ENCODE measurements around the gene GDF3. TPM values are rescaled to one million over a fixed set of nuclear protein-coding genes. Genes with fewer than 3 reads are reported as not detected.
A peak's percentile ranks its signal among the peaks of the same experiment; 100 is the strongest.
"Not testable (repeated sequence)": the region's sequence is repeated elsewhere in the genome, so short reads cannot be mapped to it uniquely, and the experiment has no call there.

Gene GDF3
- under 1 TPM in 3 of 12 donors, not detected in 9; 0.18 to 0.54 (median 0.40) TPM for polyA plus RNA-seq (ENCODE audit: insufficient read length in 12 of 12)
- long read RNA-seq, donor 1 = 0 reads
- long read RNA-seq, donor 2 = 0 reads
- long read RNA-seq, donor 3, partial matches to known transcripts = 0 of 1 reads
- long read RNA-seq, donor 3, other reads (novel, unspliced or antisense) = 0 of 1 reads
- long read RNA-seq, donor 4 = 0 reads
- long read RNA-seq, donor 5 = 0 reads
- long read RNA-seq, donor 6 = 0 reads
- long read RNA-seq, donor 7, partial matches to known transcripts = 0 of 1 reads
- long read RNA-seq, donor 7, other reads (novel, unspliced or antisense) = 0 of 1 reads
- long read RNA-seq, donor 8 = 0 reads
- long read RNA-seq, donor 9 = 0 reads
- long read RNA-seq, donor 10 = 0 reads
- long read RNA-seq, donor 11 = 0 reads

DNA sequence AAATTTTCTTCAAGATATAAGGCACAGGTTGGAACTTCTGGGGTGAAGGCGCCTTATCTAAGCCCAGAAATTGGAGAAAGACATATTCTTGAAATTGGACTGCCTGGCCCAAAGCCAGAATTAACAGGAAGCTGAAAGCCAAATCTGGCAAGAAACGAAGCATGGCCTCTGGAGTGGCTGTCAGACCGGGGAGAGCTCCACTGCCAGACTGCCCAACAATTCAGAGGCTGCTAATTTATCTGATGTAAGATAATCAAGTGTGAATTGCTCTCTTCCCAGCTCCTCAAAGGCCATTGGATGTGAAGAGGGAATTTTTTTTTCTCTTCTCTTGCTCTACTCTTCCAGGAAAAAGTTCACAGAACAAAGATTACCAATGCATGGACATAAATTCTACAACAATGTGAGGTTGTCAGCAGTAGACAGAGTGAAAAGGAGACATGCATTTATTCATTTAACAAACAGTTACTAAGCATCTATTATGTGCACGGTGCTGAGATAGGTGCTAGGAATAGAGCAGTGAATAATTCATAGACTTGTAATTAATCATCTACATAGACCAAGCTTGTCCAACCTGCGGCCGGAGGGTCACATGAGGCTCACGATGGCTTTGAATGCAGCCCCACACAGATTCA, at the start of gene GDF3:
Gene GDF3 (minus strand): TSS at position 210 of the 632 bp plus-strand sequence. CDS start 47 bp downstream, at position 163.
- peak; percentile 11 for DNase-seq

DNA sequence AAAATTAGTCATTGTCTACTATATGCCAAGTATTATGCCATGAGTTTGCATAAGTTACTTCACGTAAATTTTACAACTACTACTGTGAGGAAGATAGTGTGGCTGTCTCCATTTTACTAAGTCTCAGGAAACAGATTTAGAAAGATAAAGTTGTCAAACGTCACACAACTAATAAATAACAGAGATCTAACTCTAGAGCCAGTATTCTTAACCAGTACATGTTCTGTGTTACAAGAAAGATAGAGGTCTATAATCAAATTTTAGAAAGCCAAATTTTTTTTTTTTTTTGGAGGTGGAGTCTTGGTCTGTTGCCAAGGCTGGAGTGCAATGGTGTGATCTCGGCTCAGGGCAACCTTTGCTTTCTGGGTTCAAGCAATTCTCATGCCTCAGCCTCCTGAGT, 37.4 kb upstream of the GDF3 start:
- no peak for DNase-seq

DNA sequence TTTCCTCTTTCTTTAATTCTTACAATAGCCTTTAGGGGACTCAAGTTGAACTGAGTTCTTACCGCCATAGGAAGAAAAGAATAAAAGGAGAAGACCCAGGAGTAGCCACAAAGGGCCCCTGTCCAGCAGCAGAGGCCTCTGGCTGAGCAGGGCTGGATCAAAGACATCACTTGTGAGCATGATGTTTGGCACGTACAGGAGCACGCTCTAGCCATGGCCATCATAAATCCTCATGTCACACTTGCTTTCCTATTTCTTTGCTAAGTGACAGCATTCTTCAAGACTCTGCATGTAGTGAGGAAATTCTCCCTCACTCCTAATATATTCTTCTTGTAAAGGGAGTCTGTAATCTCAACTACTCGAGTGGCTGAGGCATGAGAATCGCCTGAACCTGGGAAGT, 35.9 kb upstream of the GDF3 start:
- no peak for DNase-seq

DNA sequence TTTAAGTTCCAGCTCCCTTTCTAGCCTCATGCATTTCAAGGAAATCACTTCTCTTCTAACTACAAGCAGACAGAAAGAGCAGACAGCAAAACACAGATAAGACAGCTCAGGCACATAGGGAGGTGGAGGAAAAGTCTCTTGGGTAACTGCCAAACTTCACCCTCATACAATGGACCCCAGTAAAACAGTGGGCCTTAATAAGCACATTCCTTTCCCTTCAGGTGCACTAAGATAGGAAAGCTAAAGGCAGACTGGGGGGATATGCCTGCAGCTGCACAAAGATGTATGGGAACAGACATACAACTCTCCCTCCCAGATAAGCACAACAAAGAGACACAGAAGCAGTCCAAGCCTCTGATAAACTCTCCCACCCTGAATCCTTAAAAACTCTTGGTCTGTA, 35.4 kb upstream of the GDF3 start:
- DNase-seq = not testable (repeated sequence)

DNA sequence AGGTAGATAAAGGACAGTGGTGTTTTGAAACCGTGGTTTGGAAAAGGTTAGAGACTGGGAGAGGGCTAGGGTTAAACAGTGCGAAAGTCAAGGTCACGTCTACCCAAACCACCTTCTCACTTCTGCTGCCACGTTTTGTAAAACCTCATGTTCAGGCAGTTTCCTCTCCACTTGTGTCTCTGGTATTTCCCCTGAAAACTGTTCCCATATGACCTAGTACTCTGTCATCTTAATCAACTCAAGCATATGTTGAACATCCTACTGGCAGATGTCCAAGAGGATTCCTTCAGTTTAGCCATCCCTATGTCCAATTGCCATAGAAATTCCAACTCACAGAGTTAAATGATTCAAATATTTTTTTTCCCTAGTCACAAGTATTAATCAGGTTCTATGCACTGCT, 34.2 kb upstream of the GDF3 start:
- no peak for DNase-seq

DNA sequence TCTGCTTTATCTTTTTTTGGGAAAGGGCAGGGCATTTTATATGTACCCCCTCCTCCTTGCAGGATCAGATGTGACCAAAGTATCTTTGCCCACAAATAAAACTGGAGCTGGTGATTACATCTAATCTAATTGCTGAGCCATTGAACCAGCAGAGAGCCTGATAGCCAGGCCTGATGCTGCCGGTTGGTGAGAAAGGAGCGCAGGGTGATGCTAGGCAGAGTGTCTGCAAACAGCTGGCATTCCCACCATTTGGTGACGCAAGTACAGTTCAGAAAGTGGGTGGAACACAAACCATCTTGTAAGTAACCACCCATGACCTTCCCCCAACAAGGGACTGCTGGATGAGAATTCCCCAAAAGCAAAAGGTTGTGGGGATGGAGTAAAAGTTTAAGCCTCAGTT, 28.4 kb upstream of the GDF3 start:
- DNase-seq = no peak

DNA sequence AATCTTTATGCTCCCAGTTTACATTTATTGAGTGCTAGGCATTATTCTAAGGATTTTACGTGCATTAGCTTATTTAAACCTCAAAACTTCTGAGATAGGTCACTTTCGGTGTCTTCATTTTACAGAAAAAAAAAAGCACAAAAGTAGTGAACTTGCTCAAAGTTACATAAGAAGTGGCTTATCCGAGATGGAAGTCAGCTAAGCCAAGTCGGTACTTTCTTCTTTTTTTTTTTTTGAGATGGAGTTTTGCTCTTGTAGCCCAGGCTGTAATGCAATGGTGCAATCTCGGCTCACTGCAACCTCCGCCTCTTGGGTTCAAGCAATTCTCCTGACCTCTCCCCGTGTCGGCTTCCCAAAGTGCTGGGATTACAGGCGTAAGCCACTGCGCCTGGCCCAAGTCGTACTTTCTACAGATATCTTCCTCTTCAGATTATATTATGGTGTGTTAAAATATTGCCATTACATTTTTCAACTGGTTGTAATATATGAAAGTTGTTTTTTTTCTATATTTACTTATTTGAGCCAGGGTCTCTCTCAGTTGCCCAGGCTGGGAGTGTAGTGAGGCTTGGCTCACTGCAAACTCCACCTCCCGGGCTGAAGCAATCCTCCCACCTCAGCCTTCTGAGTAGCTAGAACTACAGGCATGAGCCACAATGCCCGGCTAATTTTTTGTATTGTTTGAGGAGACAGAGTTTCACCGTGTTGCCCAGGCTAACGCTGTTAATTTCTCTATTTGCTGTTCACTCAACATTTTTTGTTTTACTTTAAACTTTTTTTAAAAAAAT, 24.6 kb upstream of the GDF3 start:
- DNase-seq = no peak

DNA sequence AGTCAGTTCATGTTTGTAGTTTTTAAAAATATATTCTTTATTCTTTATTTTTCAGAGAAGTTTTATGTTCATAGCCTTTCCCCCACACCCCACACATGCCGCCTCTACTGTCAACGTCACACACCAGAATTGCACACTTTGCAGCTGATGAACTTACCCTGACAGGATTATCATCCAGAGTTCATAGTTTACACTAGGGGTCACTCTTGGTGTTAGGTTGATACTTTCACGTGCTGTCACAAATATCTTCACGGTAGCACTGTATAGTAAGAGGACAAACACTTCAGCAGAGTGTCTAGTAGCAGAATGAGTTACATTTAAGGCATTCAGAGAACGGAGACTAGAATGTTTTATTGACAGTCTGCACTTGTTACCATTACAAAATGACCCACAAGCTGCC, 20.8 kb upstream of the GDF3 start:
- DNase-seq = no peak

DNA sequence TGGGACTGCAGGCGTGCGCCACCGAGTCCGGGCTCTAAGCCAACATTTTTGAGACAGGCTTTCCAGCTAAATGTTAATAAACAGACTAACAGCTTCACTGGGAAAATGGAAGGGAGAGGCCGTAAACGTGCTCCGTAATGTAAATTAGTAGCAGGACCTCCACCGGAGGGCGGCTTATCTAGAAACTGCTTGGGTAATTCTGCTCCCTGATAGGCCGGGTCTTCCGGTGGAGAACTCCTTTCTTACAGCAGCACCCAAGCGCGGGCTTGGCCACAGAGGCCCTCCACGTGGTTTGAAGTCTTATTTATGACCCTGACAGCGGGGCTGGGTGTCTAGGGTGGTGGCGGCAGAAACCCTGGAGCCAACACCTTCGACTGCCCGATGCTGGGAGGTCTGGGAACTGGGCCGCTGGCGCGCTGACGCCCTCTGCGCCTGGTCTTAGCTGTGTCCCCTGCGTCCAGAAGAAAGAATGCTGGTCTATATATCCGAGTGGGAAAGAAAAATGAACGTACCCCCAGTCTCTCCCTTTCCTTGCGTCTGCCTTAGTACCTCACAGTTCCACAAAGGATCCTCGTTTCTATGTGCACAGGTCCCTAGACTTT, 17.4 kb upstream of the GDF3 start:
- DNase-seq = no peak

DNA sequence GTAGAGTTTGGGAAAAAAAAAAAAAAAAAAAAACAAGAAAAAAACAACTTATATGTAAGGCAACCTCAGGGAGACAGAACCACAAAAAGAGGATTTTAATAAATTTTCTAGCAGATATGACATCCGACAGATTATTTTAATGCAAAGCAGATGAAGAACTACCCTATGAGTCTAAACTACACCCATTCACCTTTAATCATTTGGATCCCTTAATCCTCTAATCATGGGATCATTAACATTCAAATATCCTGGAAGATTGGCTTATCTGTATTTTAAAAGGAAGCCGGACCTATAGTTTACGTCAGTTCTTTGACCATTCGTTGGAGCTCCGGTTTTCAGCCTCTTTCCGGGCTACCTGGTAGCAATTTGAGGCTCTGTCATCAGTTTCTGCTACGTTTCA, 15.6 kb upstream of the GDF3 start, which contains the start of gene DPPA3:
Gene DPPA3 (plus strand): TSS at position 301 of the 400 bp plus-strand sequence. CDS start 138 bp downstream, outside the sequence.
- DNase-seq = no peak

DNA sequence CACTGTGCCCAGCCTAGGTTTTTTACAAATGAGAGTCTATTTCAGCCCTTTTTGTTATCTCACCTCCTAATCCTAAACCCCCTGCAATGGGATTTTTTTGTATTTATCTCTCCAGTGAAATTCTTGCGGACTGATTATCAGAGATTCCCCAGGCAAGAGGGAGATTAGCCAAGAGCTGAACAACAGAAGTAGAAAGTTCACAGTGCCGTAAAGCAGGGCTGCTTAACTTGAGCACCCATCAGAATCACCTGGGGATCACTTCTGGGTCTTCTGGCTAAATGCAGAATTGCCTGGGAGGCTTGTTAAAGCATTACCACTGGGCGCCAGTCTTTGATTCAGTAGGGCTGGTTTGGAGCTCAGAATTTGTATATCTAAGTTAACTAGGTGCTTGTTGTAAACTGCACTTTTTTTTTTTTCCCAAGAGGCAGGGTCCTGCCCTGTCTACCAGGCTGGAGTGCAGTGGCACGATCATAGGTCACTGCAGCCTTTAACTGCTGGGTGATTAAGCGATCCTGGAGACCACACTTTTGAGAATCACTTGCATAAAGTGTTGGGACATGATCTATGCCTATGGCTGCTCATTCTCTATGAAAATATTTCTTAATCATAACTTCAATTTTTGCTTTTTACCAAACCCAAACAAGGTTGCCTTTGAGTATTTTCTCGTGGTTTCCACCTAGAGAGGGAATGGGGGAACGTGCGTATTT, 14.5 kb upstream of the GDF3 start:
- no peak for DNase-seq

DNA sequence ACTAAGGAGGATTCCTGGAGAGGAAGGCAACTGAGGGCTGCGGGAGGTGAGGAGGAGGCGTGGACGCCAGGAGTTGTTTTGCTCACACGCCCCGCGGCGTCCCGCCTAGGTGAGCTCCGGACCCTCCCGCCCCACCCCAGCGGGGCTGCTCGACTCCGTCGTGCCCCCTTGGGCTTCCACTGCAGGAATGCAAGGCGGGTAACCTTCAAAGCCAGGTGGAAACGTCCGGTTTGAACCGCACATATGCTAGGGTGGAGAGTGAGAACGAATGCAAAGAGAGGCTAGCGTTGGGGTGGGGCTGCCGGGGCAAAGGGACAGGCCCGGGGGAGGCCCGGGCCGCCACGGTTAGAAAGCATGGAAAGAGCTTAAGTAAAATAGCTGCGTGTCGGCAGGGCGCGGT, 10.3 kb upstream of the GDF3 start:
- DNase-seq = no peak

DNA sequence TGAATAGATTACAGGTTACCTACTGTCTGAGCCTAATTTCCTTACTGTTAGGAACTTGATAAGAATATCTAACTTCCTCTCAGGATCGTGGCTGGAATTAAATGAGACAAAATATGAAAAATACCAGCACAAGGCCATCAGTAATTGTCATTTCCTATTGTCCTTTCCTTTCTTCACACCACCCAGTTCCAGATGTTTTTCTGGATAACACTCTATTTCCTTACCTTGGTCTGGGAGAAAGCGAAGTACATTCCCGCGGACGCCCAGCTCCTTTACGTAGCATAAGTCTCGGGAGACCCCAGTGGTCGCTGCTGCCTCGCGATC, 376 bp downstream of the GDF3 start:
- DNase-seq = no peak

DNA sequence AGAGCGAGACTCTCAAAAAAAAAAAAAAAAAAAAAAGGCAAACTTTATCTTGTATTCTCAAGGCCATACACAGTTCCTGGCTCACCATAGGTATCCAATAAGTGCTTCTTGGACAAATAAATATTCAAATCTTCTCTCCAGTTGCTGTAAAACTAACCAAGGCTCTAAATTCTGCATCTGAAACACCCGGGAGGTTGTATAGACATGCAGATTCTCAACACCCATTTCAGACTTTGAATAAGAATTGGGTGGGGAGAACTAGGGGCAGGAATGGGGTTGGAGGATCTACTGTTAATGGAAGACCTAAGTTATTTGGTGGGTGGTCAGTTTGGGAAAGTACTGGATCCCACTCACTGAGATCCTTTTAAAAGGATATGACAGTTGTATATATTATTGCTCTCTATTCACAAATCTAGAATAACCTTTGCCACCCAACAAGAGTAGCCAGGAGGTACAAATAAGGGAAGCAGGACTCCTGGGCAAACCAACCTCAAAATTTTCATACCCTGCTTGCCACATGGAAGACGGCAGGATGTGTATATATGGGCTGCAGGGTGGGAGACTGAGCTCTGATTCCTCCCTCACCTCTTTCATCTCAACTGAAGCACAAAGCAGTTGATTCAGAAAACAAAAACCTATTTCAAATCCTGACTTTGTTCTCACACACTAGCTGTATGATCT, 879 bp downstream of the GDF3 start:
- no peak for DNase-seq

DNA sequence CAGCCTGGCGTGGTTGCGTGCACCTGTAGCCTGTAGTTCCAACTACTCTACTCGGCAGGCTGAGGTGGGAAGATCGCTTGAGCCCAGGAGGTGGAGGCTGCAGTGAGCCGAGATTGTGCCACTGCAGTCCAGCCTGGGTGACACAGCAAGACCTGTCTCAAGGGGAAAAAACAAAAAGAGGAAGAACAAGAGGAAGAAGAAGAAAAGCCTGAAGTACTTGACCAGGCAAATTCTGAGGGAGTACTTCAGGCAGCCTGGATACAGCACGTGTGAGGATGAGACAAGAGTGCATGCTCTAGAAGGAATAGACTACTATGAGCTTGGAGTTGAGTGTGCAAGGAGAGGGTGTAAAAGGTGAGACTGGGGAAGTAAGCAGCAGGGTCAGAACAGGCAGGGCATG, 1.8 kb downstream of the GDF3 start:
- no peak for DNase-seq

DNA sequence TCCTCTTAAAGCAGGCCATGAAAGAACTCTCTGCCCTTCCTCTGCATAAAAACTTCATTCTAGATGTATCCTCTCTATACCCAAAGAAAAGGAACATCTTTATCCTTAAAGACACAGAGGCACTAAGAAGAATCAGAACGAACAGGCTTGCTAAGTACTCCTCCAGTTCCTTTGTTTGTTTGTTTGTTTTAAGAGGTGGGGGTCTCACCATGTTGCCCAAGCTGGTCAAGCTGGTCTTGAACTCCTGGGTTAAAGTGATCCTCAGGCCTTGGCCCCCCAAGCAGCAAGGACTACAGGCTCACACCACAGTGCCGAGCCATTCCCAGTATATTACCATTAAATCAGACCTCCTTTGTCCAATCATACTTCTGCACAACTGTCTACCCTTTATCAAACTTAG, 14.0 kb downstream of the GDF3 start:
- no peak for DNase-seq

DNA sequence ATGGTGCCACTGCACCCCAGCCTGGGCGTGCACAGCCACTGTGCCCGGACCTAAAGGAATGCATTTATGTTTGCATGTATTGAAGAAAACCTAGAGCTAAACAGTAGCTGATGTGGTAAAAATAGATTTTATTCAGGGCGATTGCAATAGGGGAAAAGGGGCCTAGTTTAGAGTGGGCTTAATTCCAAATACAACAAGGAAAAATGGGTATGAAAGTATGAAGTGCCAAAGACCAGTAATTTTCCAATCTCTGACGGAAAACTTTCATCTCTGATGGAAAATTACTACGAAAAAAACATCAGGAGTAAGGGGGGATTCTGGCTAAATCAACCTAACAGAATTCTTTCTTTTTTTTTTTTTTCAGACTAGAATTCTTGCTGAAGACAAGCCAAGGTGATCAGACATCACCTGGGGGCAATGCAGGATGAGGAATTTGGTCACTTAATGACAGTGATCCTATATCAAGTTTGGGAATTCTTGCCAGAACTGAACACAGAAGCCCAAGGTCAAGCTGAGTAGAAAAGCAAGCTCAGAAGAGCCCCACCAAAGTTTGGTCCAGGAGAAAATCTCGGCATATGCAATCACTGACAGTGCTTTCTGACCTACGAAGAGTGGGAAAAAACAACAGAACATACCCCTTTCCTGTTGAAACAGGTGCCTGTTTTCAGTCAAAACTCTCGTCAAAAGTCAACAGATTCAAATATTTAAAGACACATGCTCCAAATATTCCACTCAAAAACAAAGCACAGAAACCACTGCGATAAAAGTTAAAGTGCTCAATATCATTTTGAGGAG, 16.1 kb downstream of the GDF3 start:
- DNase-seq = no peak

DNA sequence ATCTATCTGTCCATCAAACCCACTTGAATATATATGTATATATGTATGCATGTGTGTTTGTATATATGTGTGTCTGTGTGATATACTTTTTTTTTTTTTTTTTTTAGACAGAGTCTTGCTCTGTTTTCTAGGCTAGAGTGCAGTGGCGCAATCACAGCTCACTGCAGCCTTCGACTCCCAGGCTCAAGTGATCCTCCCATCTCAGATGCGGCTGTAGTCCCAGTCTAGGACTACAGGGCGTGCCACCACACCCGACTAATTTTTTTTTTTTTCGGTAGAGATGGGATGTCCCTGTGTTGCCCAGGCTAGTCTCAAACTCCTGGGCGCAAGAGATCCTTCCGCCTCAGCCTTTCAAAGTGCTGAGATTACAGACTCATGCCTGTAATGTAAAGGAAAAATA, 16.8 kb downstream of the GDF3 start:
- DNase-seq = no peak

DNA sequence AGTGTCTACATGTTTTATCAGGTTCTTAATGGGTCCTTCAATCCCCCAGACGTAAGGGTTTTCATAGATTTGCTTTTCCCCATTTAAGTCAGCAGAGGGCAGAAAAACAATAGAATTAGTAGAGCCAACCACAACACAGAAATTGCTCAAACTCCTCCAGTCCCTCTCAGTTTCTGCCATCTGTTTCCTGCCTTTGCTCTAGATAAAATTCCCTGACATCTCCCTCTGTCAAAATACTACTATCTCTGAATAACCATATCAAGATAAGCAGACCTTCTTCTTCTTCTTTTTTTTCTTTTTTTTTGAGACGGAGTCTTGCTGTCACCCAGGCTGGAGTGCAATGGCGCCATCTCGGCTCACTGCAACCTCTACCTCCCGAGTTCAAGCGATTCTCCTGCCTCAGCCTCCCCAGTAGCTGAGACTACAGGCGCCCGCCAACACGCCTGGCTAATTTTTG, 18.1 kb downstream of the GDF3 start:
- peak; percentile 12 for DNase-seq

DNA sequence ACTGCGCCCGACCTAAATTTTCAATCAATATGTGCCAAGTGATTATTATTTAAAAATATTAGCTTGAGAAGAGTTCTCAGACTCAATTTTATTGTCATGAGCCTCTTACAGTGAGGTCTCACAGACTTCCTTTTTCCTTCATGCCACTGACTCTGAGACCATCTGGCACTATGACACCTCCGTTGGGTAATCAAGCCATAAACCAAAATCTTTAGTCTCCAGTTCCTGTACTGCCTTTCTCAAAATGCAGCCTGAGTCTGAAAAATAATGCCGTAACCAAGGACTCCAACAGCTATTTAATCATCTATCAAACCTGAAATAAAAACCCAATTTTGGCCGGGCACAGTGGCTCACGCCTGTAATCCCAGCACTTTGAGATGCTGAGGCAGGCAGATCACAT, 20.1 kb downstream of the GDF3 start:
- not testable (repeated sequence) for DNase-seq

All from muscle of arm (tissue), 14 donors.